Astrocyte (in vitro differentiated cells and primary cell): ENCODE results near the gene NTSR1. TPM values are rescaled to one million over a fixed set of nuclear protein-coding genes. Genes with fewer than 3 reads are reported as not detected.

Experiments used
- DNase-seq: peaks from one replicate; pipeline ENCODE4 v3.0.0-alpha.2; 2010; ENCODE audit warnings: low read depth
- FAIRE-seq: peaks from 2 replicates; lab custom pipeline; 2011; peaks lifted over from hg19 to GRCh38; lab: Jason Lieb, UNC
- H2AFZ ChIP-seq: 2 replicates; pipeline ENCODE4 v1.6.0; 2012; ENCODE audit warnings: low read depth, low read length, inconsistent platforms
- H3K27ac ChIP-seq: 2 replicates; pipeline ENCODE4 v1.5.1; 2011; ENCODE audit warnings: low read depth, low read length, inconsistent platforms
- H3K27me3 ChIP-seq: 2 replicates; pipeline ENCODE4 v1.6.0; 2011; ENCODE audit warnings: low read length, inconsistent platforms; ENCODE audit not compliant: insufficient read depth
- H3K36me3 ChIP-seq: 2 replicates; pipeline ENCODE4 v1.5.1; 2011; ENCODE audit warnings: low read length, inconsistent platforms; ENCODE audit not compliant: insufficient read depth
- H3K4me1 ChIP-seq: 2 replicates; pipeline ENCODE4 v1.5.1; 2011; ENCODE audit warnings: low read length, inconsistent platforms; ENCODE audit not compliant: insufficient read depth
- H3K4me2 ChIP-seq: 2 replicates; pipeline ENCODE4 v1.6.0; 2012; ENCODE audit warnings: low read length, inconsistent platforms
- H3K4me3 ChIP-seq: 2 replicates; pipeline ENCODE4 v1.5.1; 2011; ENCODE audit warnings: low read depth, mild to moderate bottlenecking, low read length, inconsistent platforms; ENCODE audit not compliant: insufficient read depth
- H3K79me2 ChIP-seq: 2 replicates; pipeline ENCODE4 v1.6.0; 2012; ENCODE audit warnings: mild to moderate bottlenecking, low read length, inconsistent platforms; ENCODE audit not compliant: insufficient read depth
- H3K9ac ChIP-seq: 2 replicates; pipeline ENCODE4 v1.6.0; 2012; ENCODE audit warnings: mild to moderate bottlenecking, low read length, inconsistent platforms
- H3K9me3 ChIP-seq: 2 replicates; pipeline ENCODE4 v1.5.1; 2012; ENCODE audit warnings: low read depth, mild to moderate bottlenecking, low read length, inconsistent platforms; ENCODE audit not compliant: insufficient read depth
- H4K20me1 ChIP-seq: 2 replicates; pipeline ENCODE4 v1.6.0; 2012; ENCODE audit warnings: low read length, inconsistent platforms; ENCODE audit not compliant: insufficient read depth
- H3K27ac Mint-ChIP-seq: one replicate; pipeline ENCODE4 v1.8.0; 2021; ENCODE audit warnings: mild to moderate bottlenecking, mixed read lengths; ENCODE audit not compliant: unreplicated experiment
- H3K27me3 Mint-ChIP-seq: one replicate; pipeline ENCODE4 v1.8.0; 2021; ENCODE audit warnings: low read depth, mixed read lengths; ENCODE audit not compliant: unreplicated experiment
- H3K36me3 Mint-ChIP-seq: one replicate; pipeline ENCODE4 v1.8.0; 2021; ENCODE audit warnings: low read depth, mixed read lengths; ENCODE audit not compliant: unreplicated experiment
- H3K4me1 Mint-ChIP-seq: one replicate; pipeline ENCODE4 v1.8.0; 2021; ENCODE audit warnings: low read depth, mixed read lengths; ENCODE audit not compliant: unreplicated experiment
- H3K4me3 Mint-ChIP-seq: one replicate; pipeline ENCODE4 v1.8.0; 2021; ENCODE audit warnings: mild to moderate bottlenecking, moderate library complexity, mixed read lengths; ENCODE audit not compliant: unreplicated experiment
- H3K9me3 Mint-ChIP-seq: one replicate; pipeline ENCODE4 v1.8.0; 2021; ENCODE audit warnings: mild to moderate bottlenecking, mixed read lengths; ENCODE audit not compliant: unreplicated experiment
- CTCF ChIP-seq: IDR thresholded peaks from 2 replicates; pipeline ENCODE4 v1.5.1; 2011; ENCODE audit warnings: low read depth, mild to moderate bottlenecking, inconsistent platforms, low read length, moderate library complexity; ENCODE audit not compliant: insufficient read depth
- EZH2 ChIP-seq: IDR thresholded peaks from 2 replicates; pipeline ENCODE4 v1.6.1; 2012; ENCODE audit warnings: mild to moderate bottlenecking, low read length, inconsistent platforms; ENCODE audit not compliant: insufficient read depth
- total RNA-seq: library from RNA; stranded (reverse); gene quantifications from 2 replicates; pipeline ENCODE4 v1.2.1, GENCODE V29; 2021

The NTSR1 gene
- total RNA-seq, 1 donor from 2014 or later: 0.16 TPM

DNA sequence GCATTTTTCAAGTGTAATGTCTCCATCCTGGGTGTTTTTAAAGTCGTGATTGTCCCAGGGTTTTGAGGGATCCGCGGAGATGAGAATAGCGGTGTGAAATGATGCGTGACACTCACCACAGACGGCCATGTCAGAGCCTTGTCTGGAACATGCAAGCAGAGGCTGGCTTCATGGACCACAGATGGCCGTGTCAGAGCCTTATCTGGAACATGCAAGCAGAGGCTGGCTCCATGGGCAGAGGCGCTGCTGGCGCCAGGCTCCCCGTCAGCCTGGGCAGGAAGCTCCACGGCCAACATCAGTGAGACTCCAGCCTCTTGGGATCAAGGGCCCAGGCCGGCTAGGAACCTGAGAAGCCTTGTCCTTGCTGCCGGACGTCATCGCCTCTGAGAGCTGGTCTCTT, 80.0 kb downstream of the NTSR1 start:
- Histone ChIP-seq H3K79me2 (no peaks in the 10 kb centered on the region), H3K27ac (no peak overlapping the region), H4K20me1 (no peaks in the 10 kb centered on the region), H2AFZ (no peak overlapping the region), H3K4me3 (no peak overlapping the region), H3K36me3 (no peaks in the 10 kb centered on the region), H3K4me2 (no peak overlapping the region), H3K9me3 (no peaks in the 10 kb centered on the region), H3K4me1 (peaks cover 21% of the 10 kb centered on the region), H3K27me3 (peaks cover 9% of the 10 kb centered on the region), H3K9ac (no peak overlapping the region)
- FAIRE-seq (no peak), DNase-seq (no peak)
- TF ChIP-seq EZH2: no peak
- no peak for TF ChIP-seq CTCF
- Mint-ChIP-seq H3K27ac (no peak overlapping the region), H3K27me3 (peaks cover 27% of the 10 kb centered on the region), H3K4me1 (peaks cover 20% of the 10 kb centered on the region), H3K9me3 (no peaks in the 10 kb centered on the region), H3K36me3 (peaks cover 3% of the 10 kb centered on the region), H3K4me3 (no peak overlapping the region)

DNA sequence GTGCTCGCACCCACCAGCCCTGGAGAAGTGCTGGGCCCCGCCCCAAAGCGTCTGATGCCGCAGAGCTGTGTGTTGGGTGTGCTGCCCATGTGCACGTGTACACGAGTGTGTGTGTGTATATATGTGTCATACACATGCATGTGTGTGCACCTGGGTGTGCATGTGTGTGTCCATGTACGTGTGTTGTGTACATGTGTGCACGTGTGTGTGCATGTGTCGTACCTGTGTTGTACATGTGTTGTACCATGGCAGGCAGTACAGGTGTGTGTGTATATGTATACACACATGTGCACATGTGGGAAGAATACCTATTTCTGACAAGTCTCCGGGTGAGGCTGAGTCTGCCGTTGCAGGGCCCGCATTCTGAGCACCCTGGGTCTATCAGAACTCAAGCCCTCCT, 81.4 kb downstream of the NTSR1 start:
- Histone ChIP-seq H2AFZ (no peak overlapping the region), H3K9me3 (no peaks in the 10 kb centered on the region), H3K27ac (no peak overlapping the region), H4K20me1 (no peaks in the 10 kb centered on the region), H3K4me2 (no peak overlapping the region), H3K4me1 (peaks cover 28% of the 10 kb centered on the region), H3K9ac (no peak overlapping the region), H3K36me3 (no peaks in the 10 kb centered on the region), H3K4me3 (no peak overlapping the region), H3K79me2 (no peaks in the 10 kb centered on the region), H3K27me3 (peaks cover 9% of the 10 kb centered on the region)
- Mint-ChIP-seq H3K36me3 (peaks cover 3% of the 10 kb centered on the region), H3K4me1 (peaks cover 20% of the 10 kb centered on the region), H3K27ac (no peak overlapping the region), H3K9me3 (no peaks in the 10 kb centered on the region), H3K27me3 (peaks cover 27% of the 10 kb centered on the region), H3K4me3 (no peak overlapping the region)
- FAIRE-seq: no peak
- TF ChIP-seq CTCF (no peak), EZH2 (no peak)
- no peak for DNase-seq

GRCh38 chr20:62791301-62792181, 82.9 kb downstream of the NTSR1 start:
- Mint-ChIP-seq H3K9me3 (no peaks in the 10 kb centered on the region), H3K4me3 (peak overlapping the region; percentile 80), H3K4me1 (peaks cover 21% of the 10 kb centered on the region), H3K27me3 (peaks cover 24% of the 10 kb centered on the region), H3K36me3 (peaks cover 4% of the 10 kb centered on the region), H3K27ac (peak overlapping the region; percentile 99)
- no peak overlapping the region for H3K27ac ChIP-seq
- H3K4me3 ChIP-seq: no peak overlapping the region
- no peaks in the 10 kb centered on the region for H3K36me3 ChIP-seq
- H3K4me2 ChIP-seq: peak overlapping the region; percentile 63
- peak overlapping the region; percentile 30 for H2AFZ ChIP-seq
- H3K4me1 ChIP-seq: peaks cover 32% of the 10 kb centered on the region
- no peaks in the 10 kb centered on the region for H3K9me3 ChIP-seq
- H3K27me3 ChIP-seq: peaks cover 9% of the 10 kb centered on the region
- peak; percentile 70 for DNase-seq
- no peaks in the 10 kb centered on the region for H3K79me2 ChIP-seq
- H4K20me1 ChIP-seq: no peaks in the 10 kb centered on the region
- peak; percentile 98 for TF ChIP-seq CTCF
- TF ChIP-seq EZH2: no peak
- no peak for FAIRE-seq
- H3K9ac ChIP-seq: no peak overlapping the region
